Measurements from ENCODE around the gene FTHL17.

Gene FTHL17

DNA sequence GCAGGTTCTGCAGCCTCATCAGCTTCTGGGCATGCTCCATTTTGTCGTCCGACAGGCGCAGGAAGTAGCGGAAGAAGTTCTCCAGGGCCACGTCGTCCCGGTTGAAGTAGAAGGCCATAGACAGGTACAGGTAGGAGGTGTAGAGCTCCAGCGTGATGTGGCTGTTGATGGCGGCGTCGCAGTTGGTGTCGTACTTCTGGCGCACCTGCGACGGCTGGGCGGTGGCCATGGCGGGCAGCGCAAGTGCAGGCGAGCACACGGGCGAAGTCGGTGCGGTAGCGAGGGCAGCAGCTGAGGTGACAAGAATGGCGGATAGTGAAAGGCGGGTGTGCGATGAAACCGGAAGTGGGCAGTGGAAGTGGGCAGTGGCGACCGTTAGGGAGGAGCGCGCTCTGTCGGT is at the start of gene FTHL17:
Gene FTHL17, minus strand, starts transcription at position 317 of the 400 bp plus-strand sequence. Its CDS starts 88 bp downstream, at position 229.
- no peaks in the 10 kb centered on the region for H3K4me1 ChIP-seq (ENCODE audit: insufficient read depth, low read length)
- no peaks in the 10 kb centered on the region for H3K9me3 ChIP-seq (ENCODE audit: low read length)
- H3K27ac ChIP-seq (ENCODE audit: low read depth, low read length) = no peak within 1 kb of the TSS
- H3K36me3 ChIP-seq (ENCODE audit: insufficient read depth, low read length) = no peaks in the 10 kb centered on the region
- no peaks in the 10 kb centered on the region for H3K27me3 ChIP-seq (ENCODE audit: control insufficient read depth in 1 of 2, insufficient read depth in 2 of 2, low read length in 2 of 2)
- no peak within 1 kb of the TSS for H3K9ac ChIP-seq (ENCODE audit: low read length)
- no peak within 1 kb of the TSS for H3K4me3 ChIP-seq (ENCODE audit: low read depth in 1 of 2, low read length in 2 of 2)

DNA sequence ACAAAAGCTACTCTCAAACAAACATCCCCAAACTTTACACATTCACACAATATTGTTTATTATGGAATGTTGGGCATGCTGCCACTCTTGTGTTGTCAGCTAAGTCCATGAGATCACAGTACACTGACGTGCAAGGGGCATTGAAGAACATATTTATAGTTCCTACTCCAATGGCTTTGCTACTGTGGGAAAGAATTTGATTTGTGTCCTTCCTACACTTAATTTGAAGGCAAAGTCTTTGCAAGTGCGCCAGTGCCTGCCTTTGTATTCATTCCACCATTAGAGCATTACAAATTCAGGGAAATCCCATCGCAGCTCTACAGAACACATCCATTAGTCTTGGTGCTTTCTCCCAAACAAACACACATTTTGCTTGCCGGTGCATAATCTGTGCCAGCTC is 45.4 kb upstream of the FTHL17 start:
- H3K9me3 ChIP-seq (ENCODE audit: low read length) = no peaks in the 10 kb centered on the region
- H3K27me3 ChIP-seq (ENCODE audit: control insufficient read depth in 1 of 2, insufficient read depth in 2 of 2, low read length in 2 of 2) = no peaks in the 10 kb centered on the region
- H3K9ac ChIP-seq (ENCODE audit: low read length) = no peak overlapping the region
- H3K36me3 ChIP-seq (ENCODE audit: insufficient read depth, low read length) = peaks cover 6% of the 10 kb centered on the region
- no peaks in the 10 kb centered on the region for H3K4me1 ChIP-seq (ENCODE audit: insufficient read depth, low read length)
- no peak overlapping the region for H3K4me3 ChIP-seq (ENCODE audit: low read depth in 1 of 2, low read length in 2 of 2)
- H3K27ac ChIP-seq (ENCODE audit: low read depth, low read length) = no peak overlapping the region

DNA sequence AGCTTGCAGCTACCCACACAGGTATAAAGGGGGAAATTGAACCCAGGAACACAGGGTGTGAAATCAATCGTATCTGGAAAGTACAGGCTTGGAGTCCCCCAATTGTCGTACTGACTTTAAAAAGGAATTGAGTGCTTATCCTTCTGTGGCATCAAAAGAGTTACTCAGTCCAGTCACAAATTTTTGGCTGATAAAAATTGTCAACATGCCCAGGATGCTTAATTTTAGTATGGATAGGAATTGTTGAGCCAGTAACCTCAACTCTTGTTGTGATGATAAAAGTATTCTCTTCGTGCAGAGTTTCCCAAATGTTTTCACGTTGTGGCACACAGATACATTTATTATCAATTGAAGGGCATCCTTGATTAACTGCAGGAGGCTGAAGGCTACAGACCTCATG is 43.6 kb upstream of the FTHL17 start:
- Histone ChIP-seq H3K27ac (ENCODE audit: low read depth, low read length) (no peak overlapping the region), H3K27me3 (ENCODE audit: control insufficient read depth in 1 of 2, insufficient read depth in 2 of 2, low read length in 2 of 2) (no peaks in the 10 kb centered on the region), H3K36me3 (ENCODE audit: insufficient read depth, low read length) (no peaks in the 10 kb centered on the region), H3K9me3 (ENCODE audit: low read length) (no peaks in the 10 kb centered on the region), H3K4me1 (ENCODE audit: insufficient read depth, low read length) (no peaks in the 10 kb centered on the region), H3K4me3 (ENCODE audit: low read depth in 1 of 2, low read length in 2 of 2) (no peak overlapping the region), H3K9ac (ENCODE audit: low read length) (no peak overlapping the region)

DNA sequence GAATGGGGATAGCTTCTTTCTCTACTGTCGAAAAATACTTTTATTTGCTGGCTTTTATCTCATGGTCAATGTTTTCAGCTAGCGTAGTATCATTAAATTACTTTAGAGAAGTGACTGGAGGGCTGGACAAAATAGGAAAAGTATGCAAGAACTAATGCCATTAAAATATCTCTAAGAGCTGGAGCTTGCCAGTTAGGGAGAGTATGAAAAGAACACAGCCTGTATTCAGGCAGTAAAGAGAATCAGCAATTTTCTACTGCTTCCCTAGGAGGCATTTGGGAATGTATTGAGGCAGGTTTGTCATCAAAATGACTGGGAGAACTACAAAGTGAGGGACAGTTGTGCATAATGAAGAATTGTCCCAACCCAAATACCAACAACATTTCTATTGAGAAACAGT is 43.0 kb upstream of the FTHL17 start:
- Histone ChIP-seq H3K27ac (ENCODE audit: low read depth, low read length) (no peak overlapping the region), H3K4me3 (ENCODE audit: low read depth in 1 of 2, low read length in 2 of 2) (no peak overlapping the region), H3K4me1 (ENCODE audit: insufficient read depth, low read length) (no peaks in the 10 kb centered on the region), H3K27me3 (ENCODE audit: control insufficient read depth in 1 of 2, insufficient read depth in 2 of 2, low read length in 2 of 2) (no peaks in the 10 kb centered on the region), H3K9me3 (ENCODE audit: low read length) (no peaks in the 10 kb centered on the region), H3K36me3 (ENCODE audit: insufficient read depth, low read length) (no peaks in the 10 kb centered on the region), H3K9ac (ENCODE audit: low read length) (no peak overlapping the region)

DNA sequence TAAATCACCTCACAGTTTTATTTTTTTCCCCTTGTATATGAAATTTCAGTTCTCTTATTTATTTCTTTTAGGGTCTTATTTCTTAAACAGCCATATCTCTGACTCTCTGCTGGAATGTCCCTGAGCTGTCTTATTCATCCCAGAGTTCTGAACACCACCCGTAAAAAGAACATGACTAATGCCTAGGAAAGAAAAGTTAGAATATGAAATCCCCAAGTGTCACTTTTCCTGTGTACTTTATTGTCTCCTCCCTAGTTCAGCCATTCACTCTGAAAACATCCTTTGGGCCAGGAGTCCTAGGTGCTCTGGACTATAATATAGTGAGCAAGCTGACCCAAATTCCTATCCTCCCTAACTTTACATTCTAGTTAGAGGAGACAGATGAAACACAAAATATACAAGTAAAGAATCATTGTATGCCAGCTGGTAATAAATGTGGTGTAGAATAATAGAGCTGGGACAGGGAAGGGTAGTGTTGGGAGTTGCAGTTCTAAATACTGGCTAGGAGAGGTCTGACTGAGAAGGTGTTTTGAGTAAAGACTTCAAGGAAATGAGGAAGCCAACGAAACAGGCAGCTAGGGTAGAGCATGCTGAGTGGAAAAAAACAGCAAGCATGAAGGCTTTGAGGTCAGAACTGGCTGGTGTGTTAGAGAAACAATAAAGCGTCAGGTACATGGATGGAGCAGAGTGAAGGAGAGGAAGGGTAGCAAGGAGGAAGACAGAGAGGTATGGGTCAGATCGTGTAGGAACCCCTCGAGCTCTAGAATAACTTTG is 40.6 kb upstream of the FTHL17 start:
- Histone ChIP-seq H3K4me1 (ENCODE audit: insufficient read depth, low read length) (no peaks in the 10 kb centered on the region), H3K9me3 (ENCODE audit: low read length) (no peaks in the 10 kb centered on the region), H3K36me3 (ENCODE audit: insufficient read depth, low read length) (no peaks in the 10 kb centered on the region), H3K9ac (ENCODE audit: low read length) (no peak overlapping the region), H3K27ac (ENCODE audit: low read depth, low read length) (no peak overlapping the region), H3K27me3 (ENCODE audit: control insufficient read depth in 1 of 2, insufficient read depth in 2 of 2, low read length in 2 of 2) (no peaks in the 10 kb centered on the region), H3K4me3 (ENCODE audit: low read depth in 1 of 2, low read length in 2 of 2) (no peak overlapping the region)

DNA sequence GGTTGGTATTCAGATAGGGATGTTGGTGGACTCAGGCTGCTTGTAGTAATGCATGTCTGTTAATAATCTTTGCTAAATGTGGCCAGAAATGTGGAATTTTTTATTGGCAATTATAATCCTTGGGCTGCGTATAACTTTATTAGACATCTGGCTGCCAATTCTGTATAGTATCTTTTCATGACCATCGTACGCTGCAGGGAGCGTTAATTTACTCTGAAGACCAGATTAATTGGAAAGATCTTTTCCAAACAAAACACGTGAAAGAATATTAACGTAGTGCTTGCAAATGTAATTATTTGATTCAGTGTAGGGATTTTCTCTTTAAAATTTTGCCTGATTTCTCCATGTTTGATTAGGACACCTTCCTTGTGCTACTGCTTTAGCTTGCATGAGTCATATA is 38.8 kb upstream of the FTHL17 start:
- H3K4me1 ChIP-seq (ENCODE audit: insufficient read depth, low read length) = no peaks in the 10 kb centered on the region
- no peaks in the 10 kb centered on the region for H3K27me3 ChIP-seq (ENCODE audit: control insufficient read depth in 1 of 2, insufficient read depth in 2 of 2, low read length in 2 of 2)
- no peak overlapping the region for H3K4me3 ChIP-seq (ENCODE audit: low read depth in 1 of 2, low read length in 2 of 2)
- no peak overlapping the region for H3K9ac ChIP-seq (ENCODE audit: low read length)
- no peaks in the 10 kb centered on the region for H3K36me3 ChIP-seq (ENCODE audit: insufficient read depth, low read length)
- no peaks in the 10 kb centered on the region for H3K9me3 ChIP-seq (ENCODE audit: low read length)
- H3K27ac ChIP-seq (ENCODE audit: low read depth, low read length) = no peak overlapping the region

DNA sequence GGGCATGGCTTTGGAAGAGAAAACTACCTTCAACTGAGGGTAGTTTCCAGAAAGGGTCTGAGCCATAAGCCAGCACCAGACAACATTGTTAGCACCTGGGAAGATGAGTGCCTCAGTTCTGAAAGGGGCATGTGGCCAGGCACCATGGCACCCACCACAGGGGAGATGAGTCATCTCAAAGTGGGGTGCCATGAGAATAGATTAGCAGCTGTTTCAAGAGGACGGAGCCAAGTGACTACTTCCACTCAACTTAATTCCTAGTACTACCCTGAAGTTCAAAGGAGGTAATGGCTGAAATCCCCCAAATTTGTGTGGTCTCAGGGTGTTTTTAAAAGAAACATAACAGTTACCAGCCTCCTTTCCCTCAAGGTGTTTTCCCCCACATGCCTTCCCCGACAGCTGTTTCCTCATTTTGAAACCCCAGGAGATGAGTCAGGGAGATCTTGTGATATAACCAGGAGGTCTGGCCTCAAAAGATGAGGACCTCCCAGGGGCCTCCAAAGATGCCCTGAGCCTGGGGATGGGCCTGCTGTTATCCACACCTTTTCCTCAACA is 27.8 kb upstream of the FTHL17 start:
- no peak overlapping the region for H3K27ac ChIP-seq (ENCODE audit: low read depth, low read length)
- no peaks in the 10 kb centered on the region for H3K9me3 ChIP-seq (ENCODE audit: low read length)
- no peaks in the 10 kb centered on the region for H3K4me1 ChIP-seq (ENCODE audit: insufficient read depth, low read length)
- H3K27me3 ChIP-seq (ENCODE audit: control insufficient read depth in 1 of 2, insufficient read depth in 2 of 2, low read length in 2 of 2) = no peaks in the 10 kb centered on the region
- no peaks in the 10 kb centered on the region for H3K36me3 ChIP-seq (ENCODE audit: insufficient read depth, low read length)
- H3K9ac ChIP-seq (ENCODE audit: low read length) = no peak overlapping the region
- no peak overlapping the region for H3K4me3 ChIP-seq (ENCODE audit: low read depth in 1 of 2, low read length in 2 of 2)

DNA sequence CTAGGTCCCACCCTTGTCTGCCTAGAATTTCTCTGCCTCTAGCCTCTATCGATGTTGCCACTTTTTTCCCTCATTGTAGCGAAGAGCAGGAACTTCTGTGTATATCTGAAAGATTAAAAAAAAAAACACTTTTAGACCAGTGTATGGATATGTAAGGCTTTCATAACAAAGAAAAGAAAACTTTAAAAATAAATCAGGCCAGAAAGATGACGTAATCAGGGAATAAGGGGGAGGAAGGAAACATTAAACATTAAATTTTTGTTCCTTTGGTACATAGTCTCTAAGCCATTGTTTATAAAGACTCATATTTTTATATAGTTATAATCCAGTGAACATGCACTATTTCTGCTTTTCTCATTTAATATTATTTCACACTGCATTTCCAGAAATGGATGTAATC is 26.2 kb upstream of the FTHL17 start:
- Histone ChIP-seq H3K36me3 (ENCODE audit: insufficient read depth, low read length) (no peaks in the 10 kb centered on the region), H3K4me1 (ENCODE audit: insufficient read depth, low read length) (no peaks in the 10 kb centered on the region), H3K27me3 (ENCODE audit: control insufficient read depth in 1 of 2, insufficient read depth in 2 of 2, low read length in 2 of 2) (no peaks in the 10 kb centered on the region), H3K9me3 (ENCODE audit: low read length) (no peaks in the 10 kb centered on the region), H3K4me3 (ENCODE audit: low read depth in 1 of 2, low read length in 2 of 2) (no peak overlapping the region), H3K27ac (ENCODE audit: low read depth, low read length) (no peak overlapping the region), H3K9ac (ENCODE audit: low read length) (no peak overlapping the region)

DNA sequence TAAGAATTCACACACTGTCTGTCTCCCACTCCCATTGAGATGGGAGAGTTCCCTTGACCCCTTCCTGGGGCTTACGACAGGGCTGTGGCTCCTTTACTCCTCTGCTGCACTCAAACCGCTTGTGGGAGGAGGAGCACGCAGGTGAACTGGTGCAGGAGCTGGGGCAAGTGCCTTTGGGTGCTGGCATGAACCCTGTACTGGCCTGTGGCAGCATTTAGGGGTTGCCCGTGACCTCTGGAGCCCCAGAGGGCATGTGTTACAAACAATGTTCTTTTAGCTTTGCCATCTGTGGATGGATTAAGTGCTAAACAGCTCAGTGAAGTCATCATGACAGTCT is 21.8 kb upstream of the FTHL17 start:
- Histone ChIP-seq H3K9me3 (ENCODE audit: low read length) (no peaks in the 10 kb centered on the region), H3K4me3 (ENCODE audit: low read depth in 1 of 2, low read length in 2 of 2) (no peak overlapping the region), H3K9ac (ENCODE audit: low read length) (no peak overlapping the region), H3K27me3 (ENCODE audit: control insufficient read depth in 1 of 2, insufficient read depth in 2 of 2, low read length in 2 of 2) (no peaks in the 10 kb centered on the region), H3K4me1 (ENCODE audit: insufficient read depth, low read length) (no peaks in the 10 kb centered on the region), H3K27ac (ENCODE audit: low read depth, low read length) (no peak overlapping the region), H3K36me3 (ENCODE audit: insufficient read depth, low read length) (no peaks in the 10 kb centered on the region)

DNA sequence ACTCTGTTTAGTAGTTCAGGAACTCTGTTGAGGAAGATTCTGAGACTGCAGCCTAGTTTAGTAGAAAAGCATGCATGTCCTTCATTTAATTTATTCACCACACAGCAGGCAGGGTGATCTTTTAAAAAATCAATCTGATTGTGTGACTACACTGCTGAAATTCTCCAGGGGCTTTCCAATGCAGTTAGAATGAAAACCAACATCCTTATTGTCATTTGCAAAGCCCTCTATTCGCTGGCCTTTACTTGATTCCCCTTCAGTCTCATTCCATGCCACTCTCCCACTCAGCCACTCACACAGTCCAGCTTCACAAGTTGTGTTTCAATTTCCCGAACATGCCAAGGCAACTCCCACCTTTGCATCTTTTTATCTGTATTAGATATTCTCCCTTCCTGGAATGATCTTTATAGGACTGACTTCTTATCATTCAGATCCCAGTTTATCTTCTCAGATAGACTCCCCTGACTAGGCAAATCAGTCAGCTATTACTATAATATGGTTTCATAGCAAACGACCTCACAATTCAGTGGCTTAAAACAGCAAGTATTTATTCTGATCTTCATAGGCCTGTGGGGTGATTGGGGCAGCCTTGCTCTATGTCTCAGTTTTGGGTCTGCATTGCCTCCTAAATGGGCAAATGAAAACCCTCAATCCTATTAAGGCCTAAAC is 21.3 kb upstream of the FTHL17 start:
- Histone ChIP-seq H3K4me3 (ENCODE audit: low read depth in 1 of 2, low read length in 2 of 2) (no peak overlapping the region), H3K27me3 (ENCODE audit: control insufficient read depth in 1 of 2, insufficient read depth in 2 of 2, low read length in 2 of 2) (no peaks in the 10 kb centered on the region), H3K27ac (ENCODE audit: low read depth, low read length) (no peak overlapping the region), H3K36me3 (ENCODE audit: insufficient read depth, low read length) (no peaks in the 10 kb centered on the region), H3K4me1 (ENCODE audit: insufficient read depth, low read length) (no peaks in the 10 kb centered on the region), H3K9me3 (ENCODE audit: low read length) (no peaks in the 10 kb centered on the region), H3K9ac (ENCODE audit: low read length) (no peak overlapping the region)

DNA sequence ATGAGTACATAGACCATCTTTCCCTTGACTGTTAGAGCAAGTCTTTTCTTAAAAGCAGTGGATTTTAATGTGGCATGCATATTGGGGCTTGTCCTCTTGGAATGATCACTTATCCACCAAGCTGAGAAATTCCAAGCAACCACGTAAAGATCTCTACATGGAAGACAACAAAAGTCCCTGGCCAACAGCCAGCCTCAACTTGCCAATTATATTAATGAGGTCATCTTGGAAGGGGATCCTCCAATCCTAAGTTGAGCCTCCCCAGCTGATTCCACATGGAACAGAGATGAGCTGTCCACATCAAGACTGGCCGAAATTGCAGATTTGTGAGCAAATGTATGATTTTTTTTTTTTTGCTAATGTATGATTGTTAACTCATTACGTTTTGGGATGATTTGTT is 20.6 kb upstream of the FTHL17 start:
- Histone ChIP-seq H3K9me3 (ENCODE audit: low read length) (no peaks in the 10 kb centered on the region), H3K9ac (ENCODE audit: low read length) (no peak overlapping the region), H3K27me3 (ENCODE audit: control insufficient read depth in 1 of 2, insufficient read depth in 2 of 2, low read length in 2 of 2) (no peaks in the 10 kb centered on the region), H3K36me3 (ENCODE audit: insufficient read depth, low read length) (no peaks in the 10 kb centered on the region), H3K4me1 (ENCODE audit: insufficient read depth, low read length) (no peaks in the 10 kb centered on the region), H3K4me3 (ENCODE audit: low read depth in 1 of 2, low read length in 2 of 2) (no peak overlapping the region), H3K27ac (ENCODE audit: low read depth, low read length) (no peak overlapping the region)

DNA sequence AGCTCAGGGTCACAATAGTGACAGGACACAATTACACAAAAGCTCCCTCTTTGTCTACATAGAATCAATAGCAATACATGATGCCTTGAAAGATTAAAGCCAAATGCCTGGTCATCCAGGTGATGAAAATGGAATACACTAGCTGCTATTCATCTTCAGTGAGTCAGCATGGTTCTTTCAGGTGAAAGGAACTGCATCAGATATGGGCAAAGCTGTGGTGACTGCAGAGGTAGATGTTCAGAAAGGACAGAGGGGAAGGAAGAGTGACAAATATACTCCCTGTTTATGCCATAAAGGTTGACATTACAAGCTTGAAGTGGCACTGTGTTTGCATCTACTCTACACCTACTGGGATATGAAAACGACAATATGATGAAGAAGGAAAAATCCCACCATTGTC is 20.0 kb upstream of the FTHL17 start:
- Histone ChIP-seq H3K4me1 (ENCODE audit: insufficient read depth, low read length) (no peaks in the 10 kb centered on the region), H3K27me3 (ENCODE audit: control insufficient read depth in 1 of 2, insufficient read depth in 2 of 2, low read length in 2 of 2) (no peaks in the 10 kb centered on the region), H3K9me3 (ENCODE audit: low read length) (no peaks in the 10 kb centered on the region), H3K27ac (ENCODE audit: low read depth, low read length) (no peak overlapping the region), H3K4me3 (ENCODE audit: low read depth in 1 of 2, low read length in 2 of 2) (no peak overlapping the region), H3K36me3 (ENCODE audit: insufficient read depth, low read length) (no peaks in the 10 kb centered on the region), H3K9ac (ENCODE audit: low read length) (no peak overlapping the region)
